Ecto neural progenitor cell (in vitro differentiated cells): Measurements from ENCODE around the gene KCTD2.

ENCODE experiments used
- DNase-seq: peaks from one replicate; pipeline ENCODE4 v3.0.0-alpha.2; 2018; ENCODE audit warnings: low spot score

The KCTD2 gene

DNA sequence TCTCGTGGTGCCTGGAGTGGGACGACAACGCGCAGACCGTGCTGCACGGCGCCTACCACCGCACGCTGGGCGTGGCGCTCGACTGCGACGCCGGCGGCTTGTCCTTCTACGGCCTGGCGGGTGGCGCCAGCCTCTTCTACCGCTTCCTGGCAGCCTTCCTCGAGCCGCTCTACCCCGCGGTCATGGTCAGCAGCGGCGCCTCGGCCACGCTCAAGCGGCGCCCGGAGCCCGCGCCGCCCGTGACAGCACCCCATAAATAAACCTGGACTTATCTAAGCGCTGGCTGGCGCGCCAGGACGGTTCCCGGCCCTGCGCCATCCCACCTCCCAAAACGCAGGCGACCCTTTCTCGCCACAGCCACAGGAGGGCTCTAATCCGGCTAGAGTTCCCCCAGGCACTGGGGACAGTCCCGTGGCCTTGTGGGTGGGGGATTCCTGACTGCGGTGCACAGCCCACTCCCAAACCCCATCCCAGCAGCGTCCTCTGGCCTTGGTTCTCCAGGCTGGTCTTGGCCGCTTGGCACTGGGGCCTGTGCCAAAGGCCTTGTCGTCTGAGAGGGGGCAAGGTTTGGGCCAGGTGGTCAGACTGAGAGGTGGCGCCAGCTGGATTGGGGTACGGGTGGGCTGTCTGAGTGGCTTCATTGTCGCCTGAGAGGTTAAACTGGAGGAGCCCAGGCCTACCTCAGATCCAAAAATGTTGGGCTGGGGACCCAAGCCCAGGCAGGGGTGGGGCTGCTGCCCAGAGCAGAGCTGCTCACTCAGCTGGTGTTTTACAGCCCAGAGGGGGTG is 30.7 kb downstream of the KCTD2 start:
- DNase-seq, result no peak

DNA sequence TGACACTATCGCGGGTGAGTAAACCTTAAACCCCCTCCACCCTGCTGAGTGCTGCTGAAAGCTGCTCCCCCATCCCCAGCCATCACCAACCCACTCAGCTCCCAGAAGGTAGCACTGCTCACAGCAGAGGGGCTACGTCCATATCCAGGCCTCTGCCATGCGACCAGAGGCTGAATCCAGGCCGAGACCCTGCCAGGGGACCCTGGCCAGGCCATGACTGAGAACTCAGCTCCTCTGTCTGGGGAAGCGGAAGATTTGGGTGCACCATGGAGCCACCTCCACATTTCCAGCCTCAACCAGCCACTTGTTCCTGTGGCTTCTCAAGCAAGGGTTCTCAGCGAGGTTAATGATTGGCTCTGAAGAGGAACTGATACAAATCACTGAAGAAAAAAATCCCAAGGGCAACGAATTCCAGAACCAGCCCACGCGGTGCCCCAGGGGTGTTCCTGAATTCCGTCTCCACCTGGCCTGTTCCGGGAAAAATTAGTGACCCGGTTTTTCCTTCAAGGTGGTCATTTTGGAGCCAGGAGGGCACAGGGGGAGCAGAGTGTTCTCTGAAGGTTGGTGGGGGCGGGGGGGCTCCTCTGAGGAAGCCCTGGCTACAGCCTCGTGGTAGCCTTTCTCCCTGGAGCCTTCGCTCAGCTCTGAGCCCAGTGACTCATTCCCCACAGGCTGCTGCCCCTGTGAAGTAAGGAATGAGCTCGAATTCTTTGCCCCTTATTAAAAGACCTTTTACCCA is 31.4 kb downstream of the KCTD2 start:
- no peak for DNase-seq

- DNase-seq, result no peak
Observed at GRCh38 chr17:75079023-75079373, 32.0 kb downstream of the KCTD2 start.

DNA sequence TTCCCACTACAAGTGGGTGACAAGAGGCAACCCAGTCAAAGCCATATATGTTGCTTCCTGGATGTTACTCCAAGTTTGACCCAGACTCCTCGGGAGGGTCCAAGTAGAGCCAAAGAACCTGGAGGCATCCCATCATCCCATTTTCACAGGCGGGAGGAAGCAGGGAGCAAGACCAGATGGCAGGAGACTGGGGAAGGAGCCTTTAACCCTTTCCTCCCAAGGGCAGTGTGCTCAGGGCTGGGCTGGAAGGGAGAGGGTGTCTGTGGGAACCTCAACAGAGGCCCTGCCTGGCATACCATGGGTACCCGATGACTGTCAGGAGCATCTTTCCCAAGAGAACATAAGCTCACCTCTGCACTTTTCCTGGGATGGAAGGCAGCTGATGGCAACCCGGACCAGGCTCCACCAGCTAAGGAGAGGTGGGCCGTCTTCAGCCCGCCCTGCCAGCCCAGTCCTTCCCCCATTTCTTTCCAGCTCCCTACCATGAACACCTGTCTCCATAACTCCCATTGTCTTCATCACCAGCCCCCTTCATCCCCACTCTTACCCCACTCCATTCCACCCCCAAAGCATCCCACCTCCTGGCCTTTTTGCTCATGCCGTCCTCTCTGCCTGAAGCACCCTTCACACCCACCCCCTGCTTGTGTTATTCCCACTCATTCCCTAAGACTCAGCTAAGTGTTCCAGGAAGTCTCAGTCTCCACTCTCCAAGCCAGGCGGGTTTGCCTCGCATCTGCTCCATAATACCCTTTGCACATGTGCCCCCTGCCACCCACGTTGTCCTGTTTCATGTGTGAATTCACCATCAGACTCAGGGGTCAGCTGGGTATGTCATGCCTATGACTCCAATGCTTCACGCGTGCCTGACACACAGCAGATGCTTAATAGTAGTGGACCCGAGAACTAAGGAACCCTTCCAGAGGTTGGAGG is 34.9 kb downstream of the KCTD2 start:
- DNase-seq, result no peak

GRCh38 chr17:75082683-75083082 is 35.7 kb downstream of the KCTD2 start:
- no peak for DNase-seq

DNA sequence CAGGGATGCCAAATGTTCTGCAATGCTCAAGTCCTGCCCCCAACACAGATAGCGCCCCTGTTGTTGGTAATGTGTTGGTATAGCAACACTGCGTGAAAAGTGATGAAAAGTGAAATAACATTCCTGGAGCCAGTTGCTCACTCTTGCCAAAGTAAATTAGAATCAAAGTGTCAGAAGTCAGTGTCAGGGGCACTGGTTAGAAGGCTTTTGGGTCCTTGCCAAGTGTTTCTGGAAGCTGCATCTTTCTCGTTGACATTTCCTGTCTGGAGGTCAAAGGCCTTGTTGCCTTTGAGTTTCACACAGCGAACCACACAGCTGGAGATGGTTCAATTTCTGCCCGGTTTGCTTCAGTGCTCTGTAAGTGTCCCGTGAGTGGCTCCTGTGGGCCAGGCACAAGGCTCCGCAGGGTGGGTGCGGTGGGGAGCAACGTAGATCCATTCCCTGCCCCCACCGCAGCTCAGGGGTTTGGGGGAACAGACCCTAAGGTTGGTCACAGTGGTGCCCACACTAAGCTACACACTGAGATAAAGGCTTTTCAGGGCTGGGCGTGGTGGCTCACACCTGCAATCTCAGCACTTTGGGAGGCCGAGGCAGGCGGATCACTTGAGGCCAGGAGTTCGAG is 37.1 kb downstream of the KCTD2 start:
- no peak for DNase-seq

GRCh38 chr17:75086496-75087181 is 39.6 kb downstream of the KCTD2 start:
- DNase-seq, result no peak

DNA sequence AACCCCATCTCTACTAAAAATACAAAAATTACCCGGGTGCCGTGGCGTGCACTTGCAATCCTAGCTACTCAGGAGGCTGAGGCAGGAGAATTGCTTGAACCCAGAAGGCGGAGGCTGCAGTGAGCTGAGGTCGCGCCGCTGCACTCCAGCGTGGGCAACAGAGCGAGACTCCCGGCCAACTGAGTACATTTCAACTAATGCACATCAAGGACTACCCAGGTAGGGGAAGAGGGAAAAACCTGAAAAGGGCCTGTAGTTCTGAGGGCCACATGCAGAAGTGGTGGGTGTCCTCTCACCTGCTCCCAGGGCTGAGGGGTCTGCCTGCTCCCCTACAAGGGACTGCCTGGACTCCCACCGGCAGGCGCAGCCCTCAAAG is 40.1 kb downstream of the KCTD2 start:
- no peak for DNase-seq

DNA sequence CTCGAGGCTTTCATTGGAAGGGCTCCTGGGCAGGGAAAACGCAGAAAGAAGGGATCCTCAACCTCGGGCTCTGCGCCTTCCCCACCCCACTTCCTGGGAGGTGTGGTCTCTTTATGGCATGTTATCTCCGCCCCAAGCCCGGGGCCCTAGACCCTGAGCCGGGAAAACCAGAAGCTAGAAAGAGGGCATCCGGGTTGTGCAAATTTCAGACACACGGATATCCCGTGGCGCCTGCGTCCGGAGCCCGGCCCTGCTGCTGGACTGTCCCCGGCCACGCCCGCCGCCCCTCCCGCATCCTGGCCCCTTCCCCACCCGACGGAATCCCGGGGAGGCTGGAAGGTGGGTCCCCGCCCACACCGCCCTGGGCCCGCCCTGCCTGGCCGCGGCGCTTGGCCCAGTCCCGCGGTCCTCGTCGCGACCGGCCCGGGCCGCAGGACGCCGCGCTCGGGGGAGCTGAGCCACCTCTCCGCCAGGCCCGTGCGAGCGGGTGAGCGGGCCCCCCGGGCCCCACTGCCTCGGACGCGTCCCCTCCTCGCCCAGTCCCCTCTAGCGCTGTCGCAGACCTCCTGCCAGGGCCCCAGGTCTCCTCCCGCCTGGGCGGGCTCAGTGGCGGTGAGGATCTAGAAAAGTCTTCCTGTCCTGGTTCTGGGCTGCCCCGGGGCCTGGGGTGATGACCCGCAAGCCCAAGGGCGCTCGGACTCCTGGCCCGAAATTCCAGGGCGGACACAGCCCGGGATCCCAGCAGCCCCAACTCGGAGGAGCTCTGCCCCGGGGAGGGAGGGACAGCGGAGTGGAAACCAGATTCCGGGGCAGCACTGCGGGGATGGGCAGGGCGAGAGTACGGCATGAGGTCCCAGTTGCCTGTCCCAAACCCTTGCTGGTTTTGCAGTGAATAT is 40.8 kb downstream of the KCTD2 start, which contains the start of gene SLC16A5:
Gene SLC16A5 (plus strand): TSS at position 397 of the 896 bp plus-strand sequence. CDS start 5,683 bp downstream, outside the sequence.
- peak; percentile 93 for DNase-seq

- DNase-seq, result no peak
Observed at GRCh38 chr17:75088465-75089417, 41.7 kb downstream of the KCTD2 start.

GRCh38 chr17:75090871-75091854 is 44.1 kb downstream of the KCTD2 start:
- peak; percentile 70 for DNase-seq

DNA sequence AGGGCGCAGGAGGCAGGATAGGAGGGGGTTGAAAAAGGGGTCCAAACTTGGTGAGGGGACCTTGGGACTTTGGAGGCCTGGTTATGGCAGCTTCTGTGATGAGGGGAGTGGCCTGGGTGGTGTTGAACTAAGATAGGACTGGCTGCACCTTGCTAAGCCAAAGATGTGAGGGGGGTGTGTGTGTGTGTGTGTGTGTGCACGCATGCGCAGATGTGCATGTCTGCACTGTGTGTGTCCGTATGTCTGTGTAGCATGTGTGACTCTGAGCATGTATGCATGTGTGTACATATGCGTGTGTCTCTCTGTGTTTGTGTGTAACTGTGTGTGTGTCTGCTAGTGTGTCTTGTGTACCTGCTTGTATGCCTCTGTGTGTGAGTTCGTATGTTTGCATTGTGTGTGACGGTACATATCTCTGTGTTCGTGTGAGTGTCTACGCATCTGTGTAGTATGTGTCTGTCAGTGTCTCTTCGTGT is 44.9 kb downstream of the KCTD2 start:
- no peak for DNase-seq

DNA sequence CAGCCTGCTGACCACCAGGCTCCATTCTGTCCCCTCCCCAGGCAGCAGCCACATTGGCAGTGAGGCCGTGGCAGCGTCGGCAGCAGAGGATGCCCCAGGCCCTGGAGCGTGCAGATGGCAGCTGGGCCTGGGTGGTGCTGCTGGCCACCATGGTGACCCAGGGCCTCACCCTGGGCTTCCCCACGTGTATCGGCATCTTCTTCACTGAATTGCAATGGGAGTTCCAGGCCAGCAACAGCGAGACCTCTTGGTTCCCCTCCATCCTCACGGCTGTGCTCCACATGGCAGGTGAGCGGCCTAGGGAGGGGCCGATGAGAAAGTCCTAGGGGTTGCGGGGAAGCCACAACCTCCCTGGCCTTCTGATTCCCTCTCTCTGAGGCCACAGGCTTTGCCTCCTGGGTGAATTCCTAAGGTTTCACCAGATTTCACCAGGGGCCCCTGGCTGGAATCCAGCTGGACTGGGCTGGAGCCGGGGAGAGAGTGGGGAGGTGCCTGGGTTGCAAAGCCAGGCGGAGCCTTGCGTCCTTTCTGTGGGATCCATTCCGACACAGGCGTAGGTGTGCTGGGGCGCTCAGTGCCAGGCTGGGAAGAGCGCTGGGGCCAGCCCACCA is 46.6 kb downstream of the KCTD2 start:
- no peak for DNase-seq

DNA sequence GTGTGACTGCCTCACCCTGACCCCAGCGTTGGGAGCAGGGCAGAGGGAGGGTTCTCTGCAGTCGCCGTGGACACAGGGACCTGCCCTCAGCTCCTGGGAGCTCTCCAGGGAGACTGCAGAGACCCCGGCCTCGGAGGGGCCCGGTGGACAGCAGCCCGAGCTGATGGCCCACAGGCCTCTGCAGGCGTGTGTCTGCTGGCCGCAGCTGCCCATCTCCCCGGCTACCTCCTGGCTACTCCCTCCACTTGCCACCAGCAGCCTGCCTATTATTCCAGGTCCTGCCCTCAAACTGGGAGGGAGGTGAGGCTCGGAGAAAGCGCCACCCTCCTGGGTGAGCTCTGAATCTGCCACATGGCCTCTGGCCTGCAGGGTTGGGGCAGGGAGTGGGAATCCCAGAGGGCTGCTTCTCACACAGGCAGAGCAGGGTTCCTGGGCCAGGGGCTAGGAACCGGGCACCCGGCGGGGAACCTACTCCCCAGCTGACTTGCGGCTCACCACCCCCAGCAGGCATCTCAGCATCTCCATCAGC is 47.9 kb downstream of the KCTD2 start:
- peak; percentile 55 for DNase-seq

DNA sequence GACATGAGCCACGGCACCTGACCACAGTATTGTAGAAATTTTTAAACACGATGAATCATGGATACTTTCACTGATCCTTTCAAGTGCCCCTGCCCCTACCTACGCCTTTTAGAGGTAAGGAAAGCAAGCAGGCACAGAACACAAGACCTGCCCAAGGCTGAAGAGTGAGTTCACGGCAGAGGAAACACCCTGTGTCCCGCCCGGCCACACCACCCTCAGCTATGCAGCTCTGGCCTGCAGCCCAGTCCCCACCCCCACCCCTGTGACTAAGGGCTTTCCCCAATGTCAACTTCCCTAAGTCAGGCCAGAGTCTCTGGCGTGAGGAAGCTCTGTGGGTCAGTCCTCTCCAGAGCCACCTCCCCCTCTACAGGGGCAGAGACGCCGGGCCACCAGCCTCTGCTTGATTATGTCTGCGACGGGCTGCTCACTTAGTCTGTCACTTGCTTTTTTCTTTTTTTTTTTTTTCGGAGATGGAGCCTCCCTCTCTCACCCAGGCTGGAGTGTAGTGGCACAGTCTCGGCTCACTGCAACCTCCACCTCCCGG is 49.1 kb downstream of the KCTD2 start:
- DNase-seq, result no peak

DNA sequence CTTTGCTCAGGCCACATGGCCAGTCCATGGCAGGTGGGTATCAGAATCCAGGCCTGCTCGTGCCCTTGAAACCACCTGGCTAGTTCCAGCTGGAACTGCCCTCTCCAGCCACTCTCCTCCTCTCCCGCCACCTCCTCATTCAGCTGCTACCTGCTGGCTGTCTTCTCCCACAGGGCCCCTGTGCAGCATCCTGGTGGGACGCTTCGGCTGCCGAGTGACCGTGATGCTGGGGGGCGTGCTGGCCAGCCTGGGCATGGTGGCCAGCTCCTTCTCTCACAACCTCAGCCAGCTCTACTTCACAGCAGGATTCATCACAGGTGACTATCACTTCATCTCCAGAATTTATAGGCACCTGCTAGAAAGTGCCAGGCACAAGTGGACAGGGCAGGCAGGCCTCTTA is 50.8 kb downstream of the KCTD2 start:
- no peak for DNase-seq

DNA sequence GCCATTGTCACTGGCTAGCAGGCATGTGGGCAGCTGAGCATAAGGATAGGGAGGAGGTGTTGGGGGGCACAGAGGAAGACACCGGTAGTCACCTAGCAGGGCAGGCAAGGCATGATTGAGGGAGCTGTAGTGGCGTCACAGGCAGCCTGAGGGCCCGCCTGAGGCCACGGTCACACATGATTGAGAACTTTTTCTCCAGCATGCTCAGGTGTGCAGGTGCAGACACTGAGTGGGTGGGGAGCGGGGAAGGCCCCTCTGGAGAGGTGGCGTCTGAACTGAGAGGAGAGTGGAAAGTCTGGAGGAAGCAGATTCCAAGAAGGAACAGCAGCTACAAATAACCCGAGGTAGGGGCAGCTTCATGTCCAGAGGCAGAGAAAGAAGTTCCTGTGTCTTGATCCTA is 51.8 kb downstream of the KCTD2 start:
- no peak for DNase-seq
